SK-N-SH treated with all-trans-retinoic acid at 6 μM for 48 hours (cell line): Measurements from ENCODE around the gene GP1BB.

Source experiments
- ATAC-seq: fragments of 200-7000 bp; cut with Tn5 transposase; 3 replicates; pipeline ENCODE4 v1.9.1; 2020; ENCODE audit warnings: mild to moderate bottlenecking, moderate library complexity
- ARNTL ChIP-seq: fragments of 450-650 bp; formaldehyde crosslinking; IDR thresholded peaks from 2 replicates; pipeline ENCODE4 v1.5.0; 2020; ENCODE audit warnings: low read depth, mild to moderate bottlenecking, moderate library complexity, borderline replicate concordance
- BACH2 ChIP-seq: fragments of 250-450 bp; sonication (Bioruptor Pico); IDR thresholded peaks from 2 replicates; pipeline ENCODE4 v1.9.0; 2021; ENCODE audit warnings: mild to moderate bottlenecking, borderline replicate concordance
- CREB5 ChIP-seq: fragments of 250-450 bp; sonication (Bioruptor Pico); IDR thresholded peaks from 2 replicates; pipeline ENCODE4 v1.5.1; 2020; ENCODE audit warnings: low read depth, mild to moderate bottlenecking, moderate library complexity
- CSDC2 ChIP-seq: fragments of 250-450 bp; sonication (Bioruptor Pico); IDR thresholded peaks from 2 replicates; pipeline ENCODE4 v1.5.0; 2020; ENCODE audit warnings: mild to moderate bottlenecking, moderate library complexity
- ESRRG ChIP-seq: fragments of 250-450 bp; sonication (Bioruptor Pico); IDR thresholded peaks from 2 replicates; pipeline ENCODE4 v1.6.1; 2021; ENCODE audit warnings: mild to moderate bottlenecking
- GLIS3 ChIP-seq: fragments of 250-450 bp; sonication (Bioruptor Pico); IDR thresholded peaks from 2 replicates; pipeline ENCODE4 v1.5.0; 2020; ENCODE audit warnings: mild to moderate bottlenecking, moderate library complexity
- PATZ1 ChIP-seq: fragments of 250-450 bp; sonication (Bioruptor Pico); IDR thresholded peaks from 2 replicates; pipeline ENCODE4 v1.8.0; 2020; ENCODE audit warnings: mild to moderate bottlenecking, moderate library complexity, borderline replicate concordance
- PPARA ChIP-seq: fragments of 250-450 bp; sonication (Bioruptor Pico); IDR thresholded peaks from 2 replicates; pipeline ENCODE4 v1.5.0; 2020; ENCODE audit warnings: mild to moderate bottlenecking, borderline replicate concordance
- RARB ChIP-seq: fragments of 250-450 bp; sonication (Bioruptor Pico); IDR thresholded peaks from 2 replicates; pipeline ENCODE4 v1.8.0; 2021; ENCODE audit warnings: mild to moderate bottlenecking, moderate library complexity
- TOX ChIP-seq: fragments of 250-450 bp; sonication (Bioruptor Pico); IDR thresholded peaks from 2 replicates; pipeline ENCODE4 v1.8.0; 2021; ENCODE audit warnings: mild to moderate bottlenecking, moderate library complexity, borderline replicate concordance
- TSHZ2 ChIP-seq: fragments of 250-450 bp; sonication (Bioruptor Pico); IDR thresholded peaks from 2 replicates; pipeline ENCODE4 v1.5.0; 2020; ENCODE audit warnings: mild to moderate bottlenecking, moderate library complexity
- ZC3H10 ChIP-seq: fragments of 250-450 bp; sonication (Bioruptor Pico); IDR thresholded peaks from 2 replicates; pipeline ENCODE4 v1.5.1; 2021; ENCODE audit warnings: mild to moderate bottlenecking, moderate library complexity
- ZFP3 ChIP-seq: fragments of 250-450 bp; sonication (Bioruptor Pico); IDR thresholded peaks from 2 replicates; pipeline ENCODE4 v1.5.0; 2020; ENCODE audit warnings: mild to moderate bottlenecking, moderate library complexity
- ZFP30 ChIP-seq: fragments of 450-650 bp; formaldehyde crosslinking; IDR thresholded peaks from 2 replicates; pipeline ENCODE4 v1.5.0; 2022; ENCODE audit warnings: mild to moderate bottlenecking, moderate library complexity
- ZNF565 ChIP-seq: fragments of 450-650 bp; formaldehyde crosslinking; conservative IDR thresholded peaks from 2 replicates; pipeline ENCODE4 v1.5.0; 2020; ENCODE audit warnings: low read depth, mild to moderate bottlenecking, moderate library complexity
- ZNF70 ChIP-seq: fragments of 450-650 bp; formaldehyde crosslinking; IDR thresholded peaks from 2 replicates; pipeline ENCODE4 v1.5.0; 2020; ENCODE audit warnings: mild to moderate bottlenecking, moderate library complexity
- ZNF8 ChIP-seq: fragments of 450-650 bp; formaldehyde crosslinking; IDR thresholded peaks from 2 replicates; pipeline ENCODE4 v1.5.0; 2020; ENCODE audit warnings: mild to moderate bottlenecking, moderate library complexity
- TF ChIP-seq, protein P1 (sequence below): fragments of 250-450 bp; sonication (Bioruptor Pico); IDR thresholded peaks from 2 replicates; pipeline ENCODE4 v1.5.1; 2021; ENCODE audit warnings: mild to moderate bottlenecking, moderate library complexity
- TF ChIP-seq, protein P2 (sequence below): fragments of 250-450 bp; sonication (Bioruptor Pico); IDR thresholded peaks from 2 replicates; pipeline ENCODE4 v1.8.0; 2021; ENCODE audit warnings: low read depth, mild to moderate bottlenecking, moderate library complexity, borderline replicate concordance

GP1BB gene

DNA sequence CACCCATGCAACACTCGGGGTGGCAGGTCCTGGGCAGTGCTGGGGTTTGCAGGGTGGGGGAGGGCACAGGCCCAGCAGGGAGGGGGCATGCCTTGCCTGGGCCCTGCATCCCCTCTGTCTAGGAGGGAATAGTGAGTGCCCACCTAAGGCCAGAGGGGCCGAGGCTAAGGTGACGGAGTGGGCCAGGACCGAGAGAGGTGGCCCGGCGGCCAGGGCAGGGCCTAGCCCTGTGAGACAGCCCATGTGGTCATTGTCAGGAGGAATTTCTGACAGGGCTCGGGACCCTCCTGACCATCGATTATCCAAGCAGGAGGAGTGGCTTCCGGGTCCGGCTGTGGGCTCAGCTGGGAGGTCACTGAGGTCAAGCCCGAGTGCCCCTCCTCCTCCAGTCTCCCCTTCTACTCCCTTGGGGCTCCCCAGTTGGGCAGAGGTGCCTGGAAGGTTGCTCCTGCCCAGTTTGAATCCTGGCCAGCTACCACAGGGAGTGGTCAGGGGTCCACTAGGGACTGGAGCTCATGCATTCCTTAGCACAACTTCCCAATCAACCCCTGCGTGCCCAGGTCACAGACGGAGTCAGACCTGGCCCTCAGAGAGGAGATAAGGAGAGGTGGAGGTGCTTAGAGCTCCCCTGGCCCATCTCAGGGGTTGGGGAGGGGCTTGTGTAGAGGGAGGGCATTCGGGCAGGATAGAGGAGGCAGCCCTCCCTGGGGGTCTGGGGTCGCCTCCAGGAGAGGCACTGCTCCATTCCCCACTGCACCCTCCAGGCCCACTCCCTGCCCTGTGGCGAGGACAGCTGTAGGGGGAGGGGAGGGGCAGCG is 14.7 kb downstream of the GP1BB start:
- no peak for ATAC-seq
- TF ChIP-seq, protein P1, sequence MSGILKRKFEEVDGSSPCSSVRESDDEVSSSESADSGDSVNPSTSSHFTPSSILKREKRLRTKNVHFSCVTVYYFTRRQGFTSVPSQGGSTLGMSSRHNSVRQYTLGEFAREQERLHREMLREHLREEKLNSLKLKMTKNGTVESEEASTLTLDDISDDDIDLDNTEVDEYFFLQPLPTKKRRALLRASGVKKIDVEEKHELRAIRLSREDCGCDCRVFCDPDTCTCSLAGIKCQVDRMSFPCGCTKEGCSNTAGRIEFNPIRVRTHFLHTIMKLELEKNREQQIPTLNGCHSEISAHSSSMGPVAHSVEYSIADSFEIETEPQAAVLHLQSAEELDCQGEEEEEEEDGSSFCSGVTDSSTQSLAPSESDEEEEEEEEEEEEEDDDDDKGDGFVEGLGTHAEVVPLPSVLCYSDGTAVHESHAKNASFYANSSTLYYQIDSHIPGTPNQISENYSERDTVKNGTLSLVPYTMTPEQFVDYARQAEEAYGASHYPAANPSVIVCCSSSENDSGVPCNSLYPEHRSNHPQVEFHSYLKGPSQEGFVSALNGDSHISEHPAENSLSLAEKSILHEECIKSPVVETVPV (CRISPR knock-in tag), result no peak
- TF ChIP-seq CREB5 (no peak), ZFP30 (CRISPR knock-in tag) (no peak), PPARA (CRISPR knock-in tag) (no peak), PATZ1 (CRISPR knock-in tag) (no peak), TOX (CRISPR knock-in tag) (no peak), ZNF70 (CRISPR knock-in tag) (no peak), ESRRG (CRISPR knock-in tag) (no peak), ZFP3 (CRISPR knock-in tag) (no peak), ARNTL (CRISPR knock-in tag) (no peak), TSHZ2 (CRISPR knock-in tag) (no peak), ZNF565 (CRISPR knock-in tag) (no peak), ZNF8 (CRISPR knock-in tag) (no peak)
- TF ChIP-seq, protein P2, sequence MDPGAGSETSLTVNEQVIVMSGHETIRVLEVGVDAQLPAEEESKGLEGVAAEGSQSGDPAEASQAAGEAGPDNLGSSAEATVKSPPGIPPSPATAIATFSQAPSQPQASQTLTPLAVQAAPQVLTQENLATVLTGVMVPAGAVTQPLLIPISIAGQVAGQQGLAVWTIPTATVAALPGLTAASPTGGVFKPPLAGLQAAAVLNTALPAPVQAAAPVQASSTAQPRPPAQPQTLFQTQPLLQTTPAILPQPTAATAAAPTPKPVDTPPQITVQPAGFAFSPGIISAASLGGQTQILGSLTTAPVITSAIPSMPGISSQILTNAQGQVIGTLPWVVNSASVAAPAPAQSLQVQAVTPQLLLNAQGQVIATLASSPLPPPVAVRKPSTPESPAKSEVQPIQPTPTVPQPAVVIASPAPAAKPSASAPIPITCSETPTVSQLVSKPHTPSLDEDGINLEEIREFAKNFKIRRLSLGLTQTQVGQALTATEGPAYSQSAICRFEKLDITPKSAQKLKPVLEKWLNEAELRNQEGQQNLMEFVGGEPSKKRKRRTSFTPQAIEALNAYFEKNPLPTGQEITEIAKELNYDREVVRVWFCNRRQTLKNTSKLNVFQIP, result no peak

GRCh38 chr22:19738664-19739447 is 15.5 kb downstream of the GP1BB start:
- ATAC-seq, result no peak
- no peak for TF ChIP-seq PPARA (CRISPR knock-in tag)
- TF ChIP-seq, protein P2, result no peak
- TF ChIP-seq ZFP3 (CRISPR knock-in tag), result no peak
- no peak for TF ChIP-seq RARB (CRISPR knock-in tag)

- ATAC-seq, result no peak
- no peak for TF ChIP-seq BACH2 (CRISPR knock-in tag)
- TF ChIP-seq TOX (CRISPR knock-in tag), result no peak
- no peak for TF ChIP-seq ZNF70 (CRISPR knock-in tag)
- no peak for TF ChIP-seq CSDC2 (CRISPR knock-in tag)
- no peak for TF ChIP-seq ARNTL (CRISPR knock-in tag)
- TF ChIP-seq ZC3H10 (CRISPR knock-in tag), result no peak
- no peak for TF ChIP-seq TSHZ2 (CRISPR knock-in tag)
- no peak for TF ChIP-seq GLIS3 (CRISPR knock-in tag)
- TF ChIP-seq, protein P1 (CRISPR knock-in tag), result no peak
- TF ChIP-seq PPARA (CRISPR knock-in tag), result no peak
- no peak for TF ChIP-seq RARB (CRISPR knock-in tag)
- no peak for TF ChIP-seq ZFP30 (CRISPR knock-in tag)
These were observed 16.1 kb downstream of the GP1BB start for GRCh38 chr22:19739448-19739895.
